SK-N-MC (cell line): ENCODE measurements around the gene LDLRAD3.
"Not testable (repeated sequence)": the region's sequence is repeated elsewhere in the genome, so short reads cannot be mapped to it uniquely, and the experiment has no call there.

ENCODE experiments used
- DNase-seq: peaks from one replicate; pipeline ENCODE4 v3.0.0-alpha.2; 2011; ENCODE audit warnings: low read depth, low spot score
- H3K27ac ChIP-seq: fragments of 200-600 bp; sonication (generic); 2 replicates; pipeline ENCODE4 v1.5.1; 2016; ENCODE audit warnings: mixed run types
- H3K36me3 ChIP-seq: fragments of 200-600 bp; sonication (generic); 2 replicates; pipeline ENCODE4 v1.6.1; 2017; ENCODE audit warnings: antibody characterized with exemption, low read length, mixed read lengths; ENCODE audit not compliant: insufficient read depth
- H3K4me3 ChIP-seq: fragments of 200-600 bp; sonication (generic); 2 replicates; pipeline ENCODE4 v1.5.1; 2016
- H3K9ac ChIP-seq: fragments of 200-600 bp; sonication (generic); 2 replicates; pipeline ENCODE4 v1.8.0; 2017; ENCODE audit warnings: mixed run types, mixed read lengths; ENCODE audit not compliant: insufficient read length
- H3K9me3 ChIP-seq: fragments of 200-600 bp; sonication (generic); 2 replicates; pipeline ENCODE4 v1.6.1; 2017; ENCODE audit warnings: low read depth, mild to moderate bottlenecking, antibody characterized with exemption, low read length, moderate library complexity, mixed read lengths
- EZH2 ChIP-seq: fragments of 200-600 bp; sonication (generic); IDR thresholded peaks from one replicate; pipeline ENCODE4 v1.6.1; 2017; ENCODE audit warnings: antibody characterized with exemption
- FOXP2 ChIP-seq: optimal IDR thresholded peaks from 2 replicates; pipeline ENCODE3; 2011; ENCODE audit warnings: mild to moderate bottlenecking, moderate library complexity; ENCODE audit not compliant: insufficient read depth; ENCODE audit errors: extremely low read length, control extremely low read depth
- POLR2AphosphoS5 ChIP-seq: IDR thresholded peaks from 2 replicates; pipeline ENCODE4 v1.6.1; 2012; ENCODE audit warnings: mild to moderate bottlenecking, low read depth, low read length, borderline replicate concordance

The LDLRAD3 gene

GRCh38 chr11:35909511-35910265 lies 34.2 kb upstream of the LDLRAD3 start:
- TF ChIP-seq FOXP2 (no peak), POLR2AphosphoS5 (no peak), EZH2 (no peak)
- H3K36me3 ChIP-seq, result no peaks in the 10 kb centered on the region
- DNase-seq, result no peak
- no peaks in the 10 kb centered on the region for H3K9me3 ChIP-seq
- no peak overlapping the region for H3K27ac ChIP-seq
- no peak overlapping the region for H3K4me3 ChIP-seq
- no peak overlapping the region for H3K9ac ChIP-seq

DNA sequence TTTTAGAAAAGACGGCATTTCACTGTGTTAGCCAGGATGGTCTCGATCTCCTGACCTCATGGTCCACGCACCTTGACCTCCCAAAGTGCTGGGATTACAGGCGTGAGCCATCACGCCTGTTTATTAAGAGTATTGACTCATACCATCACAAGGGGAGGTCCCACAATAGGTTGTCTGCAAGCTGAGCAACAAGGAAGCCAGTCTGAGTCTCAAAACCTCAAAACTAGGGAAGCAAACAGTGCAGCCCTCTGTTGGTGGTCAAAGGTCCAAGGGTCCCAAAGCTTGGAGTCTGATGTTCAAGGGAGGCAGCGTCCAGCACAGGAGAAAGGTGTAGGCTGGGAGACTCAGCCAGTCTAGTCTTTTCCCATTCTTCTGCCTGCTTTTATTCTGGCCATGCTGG lies 32.8 kb upstream of the LDLRAD3 start:
- TF ChIP-seq POLR2AphosphoS5 (no peak), EZH2 (no peak), FOXP2 (no peak)
- H3K9ac ChIP-seq, result no peak overlapping the region
- DNase-seq, result no peak
- H3K36me3 ChIP-seq, result no peaks in the 10 kb centered on the region
- no peak overlapping the region for H3K27ac ChIP-seq
- H3K9me3 ChIP-seq, result no peaks in the 10 kb centered on the region
- no peak overlapping the region for H3K4me3 ChIP-seq

DNA sequence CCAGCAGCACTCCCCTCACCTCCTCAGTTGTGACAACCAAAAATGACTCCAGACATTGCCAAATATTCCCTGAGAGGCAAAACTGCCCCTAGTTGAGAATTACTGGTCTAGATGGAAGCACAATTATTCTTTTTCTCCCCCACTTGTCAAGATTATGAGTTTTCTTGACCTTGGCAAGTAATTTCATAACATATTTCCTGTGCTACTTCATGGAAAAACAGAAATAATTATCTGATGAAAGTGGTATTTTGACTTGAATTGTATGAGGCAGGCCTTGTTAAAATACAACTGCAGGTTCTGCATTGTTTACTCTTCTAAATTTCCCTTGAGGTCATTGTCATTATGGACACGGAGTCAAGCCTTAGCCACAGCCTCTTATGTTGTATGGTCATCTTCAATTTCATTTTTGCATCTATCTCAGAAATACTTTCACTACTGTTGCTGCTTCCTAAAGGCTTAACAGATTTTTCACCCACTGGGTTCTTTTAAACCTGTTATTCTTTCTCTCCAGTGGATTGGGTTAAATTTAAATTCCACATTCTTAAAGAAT lies 32.2 kb upstream of the LDLRAD3 start:
- Histone ChIP-seq H3K4me3 (no peak overlapping the region), H3K27ac (no peak overlapping the region), H3K9me3 (no peaks in the 10 kb centered on the region), H3K36me3 (no peaks in the 10 kb centered on the region), H3K9ac (no peak overlapping the region)
- no peak for DNase-seq
- no peak for TF ChIP-seq POLR2AphosphoS5
- TF ChIP-seq FOXP2, result no peak
- no peak for TF ChIP-seq EZH2

GRCh38 chr11:35912436-35912835 lies 31.4 kb upstream of the LDLRAD3 start:
- H3K36me3 ChIP-seq, H3K9ac ChIP-seq, H3K4me3 ChIP-seq, DNase-seq, H3K9me3 ChIP-seq, H3K27ac ChIP-seq: not testable (repeated sequence)

DNA sequence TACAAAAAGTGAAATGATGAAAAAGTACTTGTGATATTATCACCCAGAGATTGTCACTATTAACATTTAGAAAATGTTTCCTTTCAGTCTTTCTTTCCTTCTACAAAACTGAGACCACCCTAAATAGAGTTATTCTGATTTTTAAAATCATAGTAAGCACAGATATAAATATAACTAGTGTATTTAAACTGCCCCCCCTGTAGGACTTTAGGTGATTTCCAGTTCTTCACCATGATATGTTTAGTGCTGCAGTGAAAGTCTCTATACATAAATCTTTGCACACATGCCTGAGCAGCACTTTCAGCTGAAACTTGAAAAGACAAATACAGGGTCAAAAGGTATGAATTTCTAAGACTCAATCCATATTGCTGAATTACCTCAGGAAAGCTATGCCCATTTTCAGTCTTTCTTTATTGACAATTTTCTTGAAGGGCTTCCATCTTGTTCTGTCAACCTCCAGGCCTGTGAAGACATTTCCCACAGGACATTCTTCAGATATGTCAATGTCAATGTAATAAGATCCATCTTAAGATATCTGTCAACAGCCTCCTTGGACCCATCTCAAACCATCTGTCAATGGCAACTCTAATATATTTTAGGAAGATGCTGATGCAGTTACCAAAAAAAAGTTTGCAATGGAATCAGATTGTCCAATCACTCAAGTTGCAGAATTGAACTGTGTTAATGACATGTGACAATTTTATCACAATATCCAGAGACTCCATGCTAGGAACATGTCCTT lies 30.8 kb upstream of the LDLRAD3 start:
- no peak for DNase-seq
- Histone ChIP-seq H3K27ac (no peak overlapping the region), H3K9me3 (no peaks in the 10 kb centered on the region), H3K9ac (no peak overlapping the region), H3K36me3 (no peaks in the 10 kb centered on the region), H3K4me3 (no peak overlapping the region)
- TF ChIP-seq FOXP2 (no peak), POLR2AphosphoS5 (no peak), EZH2 (no peak)

DNA sequence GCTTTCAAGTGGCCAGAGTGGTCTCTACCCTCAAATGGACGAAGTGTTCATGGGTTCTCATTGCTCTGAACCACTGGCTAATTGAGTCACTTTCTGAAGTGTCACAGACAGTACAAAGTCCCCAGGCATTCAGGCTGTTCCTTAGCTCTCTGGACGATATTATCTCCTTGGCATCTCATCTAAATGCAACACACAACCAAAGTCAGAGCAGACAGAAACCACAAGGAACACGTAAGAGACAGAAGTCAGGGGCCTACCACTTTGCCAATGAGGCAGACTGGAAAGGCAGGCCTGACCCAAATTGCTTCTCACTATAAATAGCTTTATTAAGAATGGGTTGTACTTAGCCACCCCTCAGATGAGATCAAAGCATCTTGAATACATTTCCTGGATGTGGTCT lies 29.0 kb upstream of the LDLRAD3 start:
- no peaks in the 10 kb centered on the region for H3K36me3 ChIP-seq
- no peak for TF ChIP-seq FOXP2
- no peak for TF ChIP-seq POLR2AphosphoS5
- no peak for TF ChIP-seq EZH2
- no peak overlapping the region for H3K4me3 ChIP-seq
- no peaks in the 10 kb centered on the region for H3K9me3 ChIP-seq
- H3K9ac ChIP-seq, result no peak overlapping the region
- no peak for DNase-seq
- H3K27ac ChIP-seq, result no peak overlapping the region

DNA sequence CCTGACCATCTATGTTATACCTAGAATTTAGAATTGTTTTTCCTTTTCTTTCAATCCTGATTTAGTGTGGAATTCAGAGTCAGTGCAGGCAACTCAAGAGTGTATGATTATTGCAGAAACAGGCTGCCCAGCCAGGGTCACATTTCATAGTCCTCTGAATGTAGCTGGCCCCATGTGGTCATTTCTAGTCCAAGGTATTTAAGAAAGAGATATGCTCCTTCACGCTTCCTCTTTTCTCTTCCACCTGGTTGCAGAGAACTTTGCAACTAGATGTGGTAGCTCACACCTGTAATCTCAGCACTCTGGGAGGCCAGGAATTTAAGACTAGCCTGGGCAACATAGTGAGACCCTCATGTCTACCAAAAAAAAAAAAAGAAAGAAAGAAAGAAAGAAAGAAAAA lies 27.6 kb upstream of the LDLRAD3 start:
- Histone ChIP-seq H3K36me3 (no peaks in the 10 kb centered on the region), H3K4me3 (no peak overlapping the region), H3K9ac (no peak overlapping the region), H3K9me3 (no peaks in the 10 kb centered on the region), H3K27ac (no peak overlapping the region)
- DNase-seq, result no peak
- TF ChIP-seq EZH2 (no peak), FOXP2 (no peak), POLR2AphosphoS5 (no peak)

DNA sequence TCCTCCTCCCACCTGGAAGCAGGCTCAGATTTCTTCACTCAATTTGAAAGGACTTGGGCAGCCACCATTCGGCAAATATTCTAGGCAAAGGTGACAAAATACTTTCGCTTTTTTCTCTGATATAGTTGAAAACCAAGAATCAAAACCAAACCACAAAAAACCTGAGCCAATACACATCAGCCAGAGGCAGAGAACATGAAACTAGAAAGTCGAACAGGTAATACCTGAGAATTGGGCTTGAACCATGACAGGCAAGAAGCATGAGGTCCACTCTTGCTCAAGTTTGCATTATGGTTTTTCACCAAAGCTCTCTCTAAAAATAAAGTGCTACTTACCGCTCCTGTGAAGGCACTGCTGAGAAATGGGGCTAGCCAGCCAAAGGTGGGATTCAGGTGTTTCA lies 26.2 kb upstream of the LDLRAD3 start:
- no peaks in the 10 kb centered on the region for H3K9me3 ChIP-seq
- TF ChIP-seq FOXP2, result no peak
- no peak overlapping the region for H3K4me3 ChIP-seq
- no peak overlapping the region for H3K9ac ChIP-seq
- H3K27ac ChIP-seq, result no peak overlapping the region
- no peak for DNase-seq
- no peaks in the 10 kb centered on the region for H3K36me3 ChIP-seq

DNA sequence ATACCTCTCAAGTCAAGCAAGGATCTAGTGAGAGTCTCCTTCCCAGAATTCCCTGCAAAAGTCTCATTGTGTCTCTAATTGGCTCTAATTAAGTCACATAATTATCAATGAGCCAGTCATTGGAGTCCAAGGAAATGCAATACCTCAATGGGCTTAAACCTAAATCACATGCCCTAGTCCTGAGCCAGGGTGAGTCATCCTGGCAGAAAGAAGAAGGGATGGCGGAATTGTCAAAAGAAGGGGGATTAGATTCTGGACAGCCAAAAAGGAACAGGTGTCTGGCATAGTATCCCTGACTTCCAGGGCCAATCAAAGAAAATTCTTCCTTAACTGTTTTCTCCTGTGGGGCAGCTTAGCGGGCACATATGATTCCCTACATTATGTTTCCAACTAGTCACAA lies 25.1 kb upstream of the LDLRAD3 start:
- TF ChIP-seq FOXP2, result no peak
- no peak for TF ChIP-seq EZH2
- no peak for TF ChIP-seq POLR2AphosphoS5
- H3K4me3 ChIP-seq, result no peak overlapping the region
- H3K36me3 ChIP-seq, result no peaks in the 10 kb centered on the region
- H3K27ac ChIP-seq, result no peak overlapping the region
- H3K9me3 ChIP-seq, result no peaks in the 10 kb centered on the region
- no peak for DNase-seq
- H3K9ac ChIP-seq, result no peak overlapping the region

DNA sequence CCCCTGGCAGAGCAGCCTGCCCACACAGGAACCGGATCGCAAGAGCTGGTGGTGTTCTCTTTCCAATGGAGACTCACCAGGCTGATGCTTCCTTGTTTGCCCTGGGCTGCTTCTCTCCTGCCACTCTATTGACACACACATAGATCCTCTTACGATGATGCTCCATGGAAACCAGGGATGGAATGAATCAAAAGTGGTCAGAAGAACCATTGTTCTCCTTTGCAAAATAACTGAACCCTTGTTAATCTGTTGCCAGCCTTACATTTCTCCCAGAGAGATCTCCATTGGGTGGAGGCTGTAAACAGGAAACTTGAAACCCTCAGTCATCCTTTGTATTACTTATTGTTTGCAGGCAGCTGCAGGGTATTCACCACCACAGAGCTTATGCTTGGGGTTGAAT lies 24.6 kb upstream of the LDLRAD3 start:
- H3K27ac ChIP-seq, result no peak overlapping the region
- no peak for DNase-seq

More for the DNA sequence above, 24.6 kb upstream of the LDLRAD3 start:
- TF ChIP-seq FOXP2, result no peak
- TF ChIP-seq POLR2AphosphoS5, result no peak
- no peak for TF ChIP-seq EZH2
- Histone ChIP-seq H3K9me3 (no peaks in the 10 kb centered on the region), H3K4me3 (no peak overlapping the region), H3K36me3 (no peaks in the 10 kb centered on the region), H3K9ac (no peak overlapping the region)
